ENCODE results near the gene CYFIP2. TPM values are rescaled to one million over a fixed set of nuclear protein-coding genes. Genes with fewer than 3 reads are reported as not detected.

CYFIP2 gene
- total and polyA plus RNA-seq, 8 donors: 7.6 to 19.6 (median 11.4) TPM

DNA sequence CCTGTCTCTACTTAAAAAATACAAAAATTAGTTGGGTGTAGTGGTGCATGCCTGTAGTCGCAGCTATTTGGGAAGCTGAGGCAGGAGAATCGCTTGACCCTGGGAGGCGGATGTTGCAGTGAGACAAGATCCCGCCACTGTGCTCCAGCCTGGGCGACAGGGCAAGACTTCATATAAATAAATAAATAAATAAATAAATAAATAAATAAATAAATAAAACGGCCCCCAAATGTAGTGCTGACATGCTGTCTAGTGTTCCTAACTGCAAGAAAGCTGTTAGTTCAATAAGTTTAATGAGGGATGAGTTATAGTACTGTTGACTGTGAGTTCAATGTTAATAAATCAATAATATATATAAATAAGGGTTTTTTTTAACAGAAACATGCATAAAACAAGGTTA, 7.5 kb upstream of the CYFIP2 start:
- Histone ChIP-seq H3K36me3 (no peaks in the 10 kb centered on the region), H3K4me3 (no peak overlapping the region), H3K9me3 (no peaks in the 10 kb centered on the region), H3K27me3 (no peaks in the 10 kb centered on the region), H3K4me1 (no peaks in the 10 kb centered on the region), H3K27ac (no peak overlapping the region)
- intact Hi-C loops (cut with DNase I): loop anchor here in 1 of 3 donors (5.0 kb wide), 1 partner anchor 54 kb away; no protein-coding TSS in a partner anchor
- TF ChIP-seq, protein P1, sequence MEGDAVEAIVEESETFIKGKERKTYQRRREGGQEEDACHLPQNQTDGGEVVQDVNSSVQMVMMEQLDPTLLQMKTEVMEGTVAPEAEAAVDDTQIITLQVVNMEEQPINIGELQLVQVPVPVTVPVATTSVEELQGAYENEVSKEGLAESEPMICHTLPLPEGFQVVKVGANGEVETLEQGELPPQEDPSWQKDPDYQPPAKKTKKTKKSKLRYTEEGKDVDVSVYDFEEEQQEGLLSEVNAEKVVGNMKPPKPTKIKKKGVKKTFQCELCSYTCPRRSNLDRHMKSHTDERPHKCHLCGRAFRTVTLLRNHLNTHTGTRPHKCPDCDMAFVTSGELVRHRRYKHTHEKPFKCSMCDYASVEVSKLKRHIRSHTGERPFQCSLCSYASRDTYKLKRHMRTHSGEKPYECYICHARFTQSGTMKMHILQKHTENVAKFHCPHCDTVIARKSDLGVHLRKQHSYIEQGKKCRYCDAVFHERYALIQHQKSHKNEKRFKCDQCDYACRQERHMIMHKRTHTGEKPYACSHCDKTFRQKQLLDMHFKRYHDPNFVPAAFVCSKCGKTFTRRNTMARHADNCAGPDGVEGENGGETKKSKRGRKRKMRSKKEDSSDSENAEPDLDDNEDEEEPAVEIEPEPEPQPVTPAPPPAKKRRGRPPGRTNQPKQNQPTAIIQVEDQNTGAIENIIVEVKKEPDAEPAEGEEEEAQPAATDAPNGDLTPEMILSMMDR (IDR thresholded peaks at IDR 0.05): no peak
- ATAC-seq (no peak), DNase-seq (no peak), FAIRE-seq (no peak)
- WGBS, 2 donors: 85 to 88% methylated on average over 6 of the region's 6 CpGs

DNA sequence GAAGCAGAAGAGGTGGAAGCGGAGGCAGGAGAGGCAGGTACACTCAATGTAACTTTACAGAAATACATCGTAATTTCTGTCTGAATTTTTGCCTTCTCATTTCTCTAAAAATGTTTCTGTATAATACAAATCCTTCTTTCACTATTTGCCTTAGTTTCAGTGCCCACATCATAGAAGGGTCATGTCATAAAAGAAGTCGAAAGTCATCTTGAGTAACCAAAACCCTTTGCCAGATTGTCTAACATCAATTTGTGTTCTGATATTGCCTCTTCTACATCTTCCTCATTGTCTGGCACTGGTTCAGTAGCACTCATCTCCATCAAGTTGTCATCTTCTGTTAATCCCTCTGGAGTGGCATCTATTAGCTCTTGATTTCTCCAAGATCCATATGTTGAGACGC, 6.2 kb upstream of the CYFIP2 start:
- WGBS, 2 donors: 73 to 85% methylated on average over 4 of the region's 4 CpGs
- no peaks in the 10 kb centered on the region for H3K9me3 ChIP-seq
- intact Hi-C loops (cut with DNase I): loop anchor here in 1 of 3 donors (5.0 kb wide), 1 partner anchor 53 kb away; no protein-coding TSS in a partner anchor
- TF ChIP-seq, protein P1 (IDR thresholded peaks at IDR 0.05): no peak
- H3K4me1 ChIP-seq: no peaks in the 10 kb centered on the region
- no peak for ATAC-seq
- no peak overlapping the region for H3K27ac ChIP-seq
- H3K4me3 ChIP-seq: no peak overlapping the region
- DNase-seq: no peak
- H3K27me3 ChIP-seq: no peaks in the 10 kb centered on the region
- H3K36me3 ChIP-seq: no peaks in the 10 kb centered on the region
- FAIRE-seq: no peak

DNA sequence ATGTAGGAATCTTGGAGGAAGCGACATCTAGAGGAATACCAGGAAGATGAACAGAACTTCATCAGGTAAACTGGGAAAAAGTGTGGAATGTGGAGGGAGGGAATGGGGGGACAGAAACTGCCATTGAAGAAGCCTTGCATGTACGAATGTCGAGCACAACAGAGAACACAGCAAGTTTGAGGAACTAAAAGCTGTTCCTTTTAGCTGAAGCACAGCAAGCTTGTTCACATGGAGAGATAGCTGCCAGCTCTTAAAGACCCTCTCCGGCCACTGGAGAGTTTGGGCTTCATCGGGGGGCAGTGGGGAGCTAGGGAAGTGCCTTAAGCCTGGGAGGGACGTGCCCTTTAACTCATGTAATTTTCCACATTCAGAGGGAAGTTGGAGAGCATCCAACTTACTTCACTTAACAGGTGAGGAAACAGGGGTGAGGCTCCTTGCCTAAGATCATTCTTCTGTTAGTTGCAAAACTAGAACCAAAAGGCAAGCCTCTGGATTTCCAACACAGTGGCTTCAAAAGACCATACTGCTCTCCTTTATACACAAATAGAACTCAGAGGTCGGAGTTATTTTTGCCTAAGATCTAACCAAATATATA, 2.3 kb upstream of the CYFIP2 start:
- ATAC-seq (no peak), FAIRE-seq (no peak), DNase-seq (no peak)
- Histone ChIP-seq H3K27me3 (no peaks in the 10 kb centered on the region), H3K4me3 (no peak overlapping the region), H3K36me3 (no peaks in the 10 kb centered on the region), H3K27ac (no peak overlapping the region), H3K4me1 (no peaks in the 10 kb centered on the region), H3K9me3 (no peaks in the 10 kb centered on the region)
- 64 to 80% methylated on average over 7 of the region's 7 CpGs for WGBS, 2 donors
- intact Hi-C loops (cut with DNase I): no loop called here
- TF ChIP-seq, protein P1 (IDR thresholded peaks at IDR 0.05): no peak

DNA sequence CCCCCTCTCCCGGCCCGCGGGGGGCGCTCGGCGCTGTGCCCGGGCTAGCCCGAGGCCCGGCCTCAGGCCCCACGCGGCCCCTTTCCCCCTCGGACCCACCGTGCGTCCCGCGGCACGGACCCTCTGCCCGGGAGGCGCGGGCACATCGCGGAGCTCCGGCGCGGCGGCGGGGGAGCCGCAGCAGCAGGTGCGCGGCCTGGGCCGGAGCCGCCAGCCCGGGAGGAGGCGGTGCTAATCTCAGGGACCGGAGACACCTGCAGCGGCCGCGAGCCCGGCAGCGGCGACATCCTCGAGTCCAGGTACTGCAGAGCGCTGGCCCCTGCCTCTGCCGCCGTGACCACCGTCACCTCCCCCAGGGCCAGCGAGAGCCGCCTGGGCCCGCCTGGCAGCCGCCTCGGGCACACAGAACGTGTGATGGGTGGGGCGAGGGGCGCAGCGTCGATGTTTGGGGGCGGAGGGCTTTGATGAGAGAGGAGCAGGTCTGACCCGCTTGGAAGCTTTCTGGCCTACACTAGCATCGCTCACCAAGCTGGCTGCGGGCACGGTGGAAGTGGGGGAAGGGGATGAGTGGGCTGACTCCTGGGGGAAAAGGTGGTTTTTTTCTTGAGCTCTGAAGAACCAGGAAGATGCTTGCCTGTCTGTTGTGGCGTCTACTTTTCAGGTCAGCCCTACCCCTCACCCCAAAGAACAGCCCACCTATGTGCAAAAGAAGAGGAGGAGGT, 524 bp downstream of the CYFIP2 start:
- peak; percentile 68 to 81 (median 74) for ATAC-seq
- intact Hi-C loops (cut with DNase I): no loop called here
- Histone ChIP-seq H3K27ac (peak overlapping the region in 3 of 4 donors; percentile 28 to 64 (median 52)), H3K9me3 (no peaks in the 10 kb centered on the region), H3K27me3 (no peaks in the 10 kb centered on the region), H3K4me1 (no peaks in the 10 kb centered on the region), H3K4me3 (peak overlapping the region; percentile 68 to 79 (median 70)), H3K36me3 (no peaks in the 10 kb centered on the region)
- peak; percentile 29 to 86 (median 58) for DNase-seq
- FAIRE-seq: no peak
- 3 to 5% methylated on average over 24 to 62 of the region's 62 CpGs for WGBS, 2 donors
- TF ChIP-seq, protein P1 (IDR thresholded peaks at IDR 0.05): no peak

DNA sequence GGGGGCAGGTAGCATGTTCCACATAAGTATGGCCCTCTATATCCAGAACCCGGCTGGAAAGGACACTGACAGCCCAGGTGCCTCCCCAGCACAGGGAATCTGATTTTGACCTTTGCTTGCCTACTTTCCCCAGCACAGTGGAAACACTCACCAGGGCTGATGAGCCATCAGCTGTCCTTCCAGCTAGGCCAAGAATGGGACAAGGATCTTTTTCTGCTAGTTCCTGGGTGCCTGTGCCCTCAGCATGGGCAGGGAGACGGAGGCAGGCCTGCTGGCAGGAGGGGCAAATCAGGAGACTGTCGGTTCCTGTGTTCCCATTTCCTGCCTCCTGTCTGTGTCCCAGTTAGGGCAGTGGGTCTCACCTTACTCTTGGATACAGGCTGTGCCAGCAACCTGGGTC, 1.1 kb downstream of the CYFIP2 start:
- H3K27ac ChIP-seq: no peak overlapping the region

More for the DNA sequence above, 1.1 kb downstream of the CYFIP2 start:
- no peaks in the 10 kb centered on the region for H3K36me3 ChIP-seq
- TF ChIP-seq, protein P1 (IDR thresholded peaks at IDR 0.05): no peak
- H3K9me3 ChIP-seq: no peaks in the 10 kb centered on the region
- peak overlapping the region in 2 of 4 donors; percentile 72 to 79 for H3K4me3 ChIP-seq
- WGBS, 2 donors: 81 to 84% methylated on average over 3 of the region's 3 CpGs
- FAIRE-seq (no peak), ATAC-seq (no peak), DNase-seq (no peak)
- H3K27me3 ChIP-seq: no peaks in the 10 kb centered on the region
- intact Hi-C loops (cut with DNase I): no loop called here
- H3K4me1 ChIP-seq: no peaks in the 10 kb centered on the region

Data from pancreas (tissue), 10 donors.